HepG2 (cell line): ENCODE data around the gene OAF. TPM values are rescaled to one million over a fixed set of nuclear protein-coding genes. Genes with fewer than 3 reads are reported as not detected.

Experiments used
- ARID3A ChIP-seq: IDR thresholded peaks from 2 replicates; pipeline ENCODE4 v1.6.1; 2012; ENCODE audit warnings: low read depth, low read length, improper control_type of control experiment
- CREB3 ChIP-seq: sonication (generic); formaldehyde crosslinking; IDR thresholded peaks from 2 replicates; pipeline ENCODE4 v1.5.0; 2020; ENCODE audit warnings: missing genetic modification reagents
- CSRNP2 ChIP-seq: sonication (generic); formaldehyde crosslinking; conservative IDR thresholded peaks from 2 replicates; pipeline ENCODE4 v1.8.0; 2022; ENCODE audit warnings: low read depth, missing genetic modification reagents
- NFYB ChIP-seq: sonication (generic); formaldehyde crosslinking; IDR thresholded peaks from 2 replicates; pipeline ENCODE4 v1.4.0; 2020; ENCODE audit warnings: missing genetic modification reagents
- NFYC ChIP-seq: IDR thresholded peaks from 2 replicates; pipeline ENCODE4 v1.6.1; 2016; ENCODE audit warnings: missing genetic modification reagents, missing compliant biosample characterization
- SNAPC5 ChIP-seq: sonication (generic); formaldehyde crosslinking; IDR thresholded peaks from 2 replicates; pipeline ENCODE4 v1.8.1; 2023; ENCODE audit warnings: mild to moderate bottlenecking, missing genetic modification reagents, borderline replicate concordance
- TCF7L2 ChIP-seq: IDR thresholded peaks from 2 replicates; pipeline ENCODE4 v1.6.1; 2011; ENCODE audit warnings: mild to moderate bottlenecking, low read depth, low read length, moderate library complexity
- TRAFD1 ChIP-seq: sonication (generic); formaldehyde crosslinking; IDR thresholded peaks from 2 replicates; pipeline ENCODE4 v1.5.1; 2020; ENCODE audit warnings: missing genetic modification reagents, mild to moderate bottlenecking, borderline replicate concordance
- ZBTB40 ChIP-seq, 2 experiments: fragments of 450-650 bp in 1 of 2; sonication (generic) in 1 of 2; formaldehyde crosslinking in 1 of 2; IDR thresholded peaks; 2 replicates each; pipeline versions ENCODE4 v1.6.1 to v1.8.0; 2016 to 2022; ENCODE audit warnings: antibody characterized with exemption in 1 of 2, mild to moderate bottlenecking in 1 of 2, missing genetic modification reagents in 1 of 2
- ZNF20 ChIP-seq: sonication (generic); formaldehyde crosslinking; IDR thresholded peaks from 2 replicates; pipeline ENCODE4 v1.4.0; 2020; ENCODE audit warnings: mild to moderate bottlenecking, moderate library complexity, missing genetic modification reagents
- ZNF230 ChIP-seq: sonication (generic); formaldehyde crosslinking; IDR thresholded peaks from 2 replicates; pipeline ENCODE4 v1.4.0; 2020; ENCODE audit warnings: mild to moderate bottlenecking, missing genetic modification reagents
- ZSCAN22 ChIP-seq: sonication (generic); formaldehyde crosslinking; IDR thresholded peaks from 2 replicates; pipeline ENCODE4 v1.4.0; 2020; ENCODE audit warnings: mild to moderate bottlenecking, missing genetic modification reagents
- polyA plus RNA-seq, 8 experiments: library from polyadenylated mRNA; depleted of rRNA in 3 of 8; stranded (reverse) in 7 of 8; unstranded in 1 of 8; fragments of >200 nt; fragmentation: Illumina TruSeq in 4 of 8; extraction: Trizol in 4 of 8; gene quantifications; 2 replicates each; pipeline versions ENCODE4 v1.2.1 to v1.2.3, GENCODE V29; 2011 to 2016; ENCODE audit warnings: low read depth in 4 of 8, missing spikeins in 1 of 8, mixed read lengths in 1 of 8; ENCODE audit not compliant: insufficient read depth in 1 of 8
- total RNA-seq, 5 experiments: library from RNA; depleted of rRNA; stranded (reverse); fragments of >200 nt; fragmentation: Illumina TruSeq; extraction: Trizol; gene quantifications; 2 replicates each; pipeline ENCODE4 v1.2.3, GENCODE V29; 2016; ENCODE audit warnings: low read depth in 1 of 5

OAF gene
- total and polyA plus RNA-seq, 2 of the 13 experiments (the other 11 are each of a cell fraction or from before 2014, with no cell fraction given), result 63.7 to 94.6 TPM

GRCh38 chr11:120198787-120199469 lies 11.9 kb upstream of the OAF start (continued):
- no peak for TF ChIP-seq ARID3A
- TF ChIP-seq NFYB (CRISPR knock-in tag), result 0 out of 2 replicates have a peak, but pooled peaks have one; percentile 5
- no peak for TF ChIP-seq TRAFD1
- no peak for TF ChIP-seq ZSCAN22 (CRISPR knock-in tag)
- TF ChIP-seq ZNF230, result 0 out of 2 replicates have a peak, but pooled peaks have one; percentile 41
- no peak for TF ChIP-seq TCF7L2
- TF ChIP-seq ZBTB40 (IDR thresholded peaks at IDR 0.05), result no peak
- no peak for TF ChIP-seq ZBTB40 (CRISPR knock-in tag; IDR thresholded peaks at IDR 0.05)
- no peak for TF ChIP-seq ZNF20 (CRISPR knock-in tag)
- TF ChIP-seq CREB3 (CRISPR knock-in tag), result no peak
- TF ChIP-seq SNAPC5 (CRISPR knock-in tag), result no peak
- TF ChIP-seq CSRNP2 (CRISPR knock-in tag), result no peak
- TF ChIP-seq NFYC (CRISPR knock-in tag), result no peak
